T-helper 1 cell treated with Interleukin-12 subunit alpha and Interleukin-12 subunit beta and Interleukin-4 antibody, amounts not matched to agents 30 ng/mL and 1 ng/mL, for 36 hours (primary cell): ENCODE measurements around the gene KIF13A. TPM values are rescaled to one million over a fixed set of nuclear protein-coding genes. Genes with fewer than 3 reads are reported as not detected.
"Not testable (repeated sequence)": the region's sequence is repeated elsewhere in the genome, so short reads cannot be mapped to it uniquely, and the experiment has no call there.

Experiments used
- intact Hi-C: fragments of 100-400 bp; cut with micrococcal nuclease; formaldehyde crosslinking; loops from one replicate; pipeline ENCODE4 v1.15.1; 2024
- total RNA-seq: library from RNA; stranded (reverse); gene quantifications from 2 replicates; pipeline ENCODE4 v1.2.3, GENCODE V29; 2022

The KIF13A gene
- total RNA-seq, 1 donor from 2014 or later: 0.27 TPM

DNA sequence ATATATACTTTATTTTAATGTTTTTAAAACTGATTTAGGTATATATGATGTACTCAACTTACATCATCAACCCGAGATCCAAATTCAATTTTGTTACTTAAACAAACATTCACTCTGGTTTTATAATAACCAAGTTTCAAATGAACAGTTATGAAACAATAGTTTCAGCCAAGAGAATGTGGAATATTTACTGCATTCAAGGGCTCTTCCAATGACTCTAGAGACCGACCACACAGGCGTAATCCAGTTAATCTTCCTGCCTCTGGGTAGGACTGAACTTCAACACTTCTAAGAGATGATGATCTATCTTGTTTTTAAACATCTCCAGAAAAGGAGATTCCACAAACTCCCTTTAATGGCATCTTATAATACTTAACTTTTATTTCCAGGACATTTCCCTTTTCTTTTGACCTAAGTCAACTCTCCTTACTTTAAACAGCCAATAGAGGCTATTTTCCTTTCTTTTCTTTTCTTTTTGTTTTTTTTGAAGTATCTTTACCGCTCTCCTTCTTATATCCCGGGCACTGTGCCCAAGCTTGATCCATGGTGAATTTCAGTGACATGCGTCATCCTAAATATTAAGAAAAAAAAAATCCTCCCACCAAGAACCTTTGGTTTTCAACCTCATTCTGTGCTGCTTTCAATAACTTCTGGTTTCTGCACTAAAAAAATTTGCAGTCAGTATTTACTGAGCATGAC lies 110.1 kb downstream of the KIF13A start:
- intact Hi-C loops: no loop called here

DNA sequence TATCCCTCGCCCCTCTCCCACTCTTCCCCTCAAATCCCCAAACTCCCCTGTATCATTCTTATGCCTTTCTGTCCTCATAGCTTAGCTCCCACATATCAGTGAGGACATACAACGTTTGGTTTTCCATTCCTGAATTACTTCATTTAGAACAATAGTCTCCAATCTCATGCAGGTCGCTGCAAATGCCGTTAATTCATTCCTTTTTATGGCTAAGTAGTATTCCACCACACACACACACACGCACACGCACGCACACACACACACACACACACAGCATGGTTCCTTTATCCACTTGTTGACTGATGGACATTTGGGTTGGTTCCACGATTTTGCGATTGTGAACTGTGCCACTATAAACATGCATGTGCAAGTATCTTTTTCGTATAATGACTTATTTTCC lies 112.7 kb downstream of the KIF13A start:
- intact Hi-C loops: no loop called here

DNA sequence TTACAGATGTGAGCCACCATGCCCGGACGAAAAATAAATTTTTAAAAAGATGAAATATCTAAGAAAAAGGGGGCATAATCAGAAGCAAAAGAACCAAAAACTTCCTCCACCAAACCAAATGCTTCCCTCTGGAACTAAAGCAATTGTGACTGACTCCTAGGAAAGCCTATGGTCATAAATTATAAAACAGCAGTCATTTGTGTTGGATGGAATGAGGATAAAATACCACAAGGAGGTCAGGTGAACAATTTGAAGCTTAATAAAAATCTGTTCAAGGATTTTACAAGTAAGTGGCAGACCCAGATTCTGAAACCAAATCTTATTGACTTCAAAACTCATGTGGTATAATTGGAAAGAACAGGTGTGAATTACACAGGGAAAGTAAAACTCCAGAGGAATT lies 114.5 kb downstream of the KIF13A start:
- intact Hi-C loops: no loop called here

DNA sequence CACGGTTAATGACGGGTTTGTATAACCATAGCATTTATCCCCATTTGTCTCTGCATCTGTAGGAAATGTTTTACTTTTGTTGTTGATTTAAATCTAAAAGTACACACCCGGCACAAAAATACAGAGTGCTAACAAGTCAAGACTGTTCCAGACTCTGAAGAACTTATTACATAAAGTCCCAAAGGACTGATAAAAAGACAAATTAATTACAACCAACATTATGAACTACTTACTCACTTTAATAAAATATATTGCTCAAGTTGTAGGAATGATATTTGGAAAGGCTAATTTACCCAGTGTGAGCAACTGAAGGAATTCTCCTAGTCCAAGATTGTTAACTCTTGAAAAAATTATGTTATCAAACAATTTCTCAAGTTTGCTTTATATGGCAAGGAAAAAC lies 115.6 kb downstream of the KIF13A start:
- intact Hi-C loops: no loop called here

DNA sequence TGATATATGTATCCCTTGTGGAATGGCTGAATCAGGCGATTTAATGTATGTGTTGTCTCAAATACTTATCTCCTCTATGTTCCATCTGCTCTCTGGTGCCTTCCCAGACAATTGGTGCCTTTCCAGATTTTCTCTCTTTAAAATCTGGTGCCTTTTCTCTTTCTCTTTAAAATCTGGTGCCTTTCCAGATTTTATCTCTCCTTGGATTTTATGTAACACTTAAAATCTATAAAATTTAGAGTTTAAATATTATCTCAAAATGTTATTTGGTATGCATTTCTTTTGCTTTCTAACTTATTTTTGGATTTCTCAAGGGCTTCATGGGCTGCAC lies 116.3 kb downstream of the KIF13A start:
- intact Hi-C loops: no loop called here

DNA sequence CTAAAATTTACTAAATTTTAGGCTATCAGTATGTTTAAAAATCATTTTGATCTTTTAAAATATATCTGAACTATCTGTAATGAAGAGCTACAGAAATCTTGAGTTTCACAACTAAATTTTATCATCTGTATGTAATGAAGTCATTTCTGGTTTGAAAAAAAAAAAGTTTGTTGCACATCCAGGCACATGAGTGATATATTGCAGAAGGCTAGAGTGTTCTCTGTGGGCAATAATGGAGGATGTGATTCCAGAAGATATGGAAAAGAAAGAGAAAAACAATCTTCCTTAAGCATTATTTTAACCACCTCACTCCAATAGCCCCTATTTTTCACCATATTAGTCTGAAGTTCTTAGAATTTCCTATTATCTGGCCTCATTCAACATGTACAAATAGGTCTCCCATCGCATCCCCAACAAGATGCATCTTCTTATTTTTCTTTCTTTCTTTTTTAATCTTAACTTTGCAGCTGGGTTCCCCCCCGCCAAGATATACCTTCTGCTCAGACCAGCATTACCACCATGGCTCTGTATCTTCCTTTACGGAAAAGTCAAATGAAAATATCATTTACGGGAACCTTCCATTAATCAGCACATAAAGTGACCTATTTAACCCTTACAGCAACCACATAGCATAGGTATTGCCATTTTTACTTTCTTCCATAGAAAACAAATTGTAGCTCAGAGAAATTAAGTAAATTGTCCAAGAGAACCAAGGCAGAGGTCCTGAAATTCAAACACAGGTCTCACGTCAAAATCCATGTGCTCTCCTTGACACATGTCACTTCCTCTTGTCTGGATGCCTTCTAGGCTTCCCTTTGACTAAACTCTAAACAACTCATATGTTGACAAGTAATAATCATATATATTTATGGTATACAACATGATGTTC lies 116.9 kb downstream of the KIF13A start:
- intact Hi-C loops: no loop called here

DNA sequence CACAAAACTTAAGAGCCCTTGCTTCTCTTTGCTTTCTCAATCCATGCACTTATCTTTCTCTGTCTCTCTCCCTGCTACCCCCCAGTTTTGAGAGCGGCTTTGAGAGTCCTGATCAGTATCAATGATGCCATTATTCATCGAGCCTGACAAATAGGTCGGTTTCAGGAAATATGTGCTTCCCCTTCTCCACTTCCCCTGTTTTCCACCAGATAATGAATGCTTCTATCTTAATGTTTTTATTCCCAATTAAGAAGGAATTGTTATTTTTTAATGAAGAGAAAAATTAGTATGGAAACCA lies 117.7 kb downstream of the KIF13A start:
- intact Hi-C loops: no loop called here

DNA sequence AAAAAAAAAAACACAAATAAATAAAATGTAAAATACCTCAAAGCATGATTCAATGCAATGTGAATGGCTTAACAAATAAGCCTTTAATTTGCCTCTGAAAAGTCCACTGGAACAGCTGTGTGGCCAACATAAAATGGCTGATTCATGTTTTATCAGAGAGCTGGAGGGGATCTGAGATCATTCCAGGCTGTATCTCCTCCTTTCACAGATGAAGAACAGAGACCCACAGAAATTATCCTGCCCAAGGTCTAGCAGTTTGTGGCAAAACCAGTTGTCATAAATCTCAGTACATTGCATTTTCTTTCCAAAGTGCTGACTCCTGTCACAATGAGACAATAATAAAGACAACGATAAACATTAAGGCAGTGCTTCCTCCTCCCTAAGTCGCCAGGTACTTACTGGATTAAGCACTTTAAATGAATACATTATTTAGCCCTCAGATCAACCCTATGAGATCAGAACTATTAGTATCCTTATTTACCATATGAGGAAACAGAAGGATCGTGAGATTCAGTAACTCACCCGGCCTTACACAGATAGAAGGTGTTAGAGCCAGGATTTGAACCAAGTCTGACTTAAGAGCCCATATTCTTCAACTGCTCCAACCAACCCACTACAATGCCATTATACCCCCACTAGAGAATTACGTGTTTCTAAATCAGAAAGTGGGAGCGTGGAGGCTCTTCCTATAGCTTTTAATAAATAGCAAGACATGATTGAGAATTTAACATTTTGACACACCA lies 118.3 kb downstream of the KIF13A start:
- intact Hi-C loops: no loop called here

DNA sequence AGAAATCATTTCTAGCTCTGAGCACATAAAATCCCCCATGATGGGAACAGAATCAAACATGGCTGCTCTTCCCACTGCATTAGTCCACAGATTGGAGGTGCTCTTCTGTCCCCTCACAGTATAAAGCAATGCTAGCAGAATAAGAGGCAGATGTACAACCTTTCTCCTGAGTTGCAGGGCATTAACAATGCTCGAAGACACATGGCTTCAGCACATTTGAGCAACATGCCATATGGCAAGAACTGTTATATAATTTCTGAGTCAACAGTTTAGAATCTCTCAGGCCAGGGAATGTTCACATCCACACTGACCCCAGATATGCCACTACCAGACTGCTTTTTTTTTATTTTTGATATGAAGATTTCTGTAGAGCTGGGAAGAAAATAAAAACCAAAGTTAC lies 119.6 kb downstream of the KIF13A start:
- intact Hi-C loops: no loop called here

DNA sequence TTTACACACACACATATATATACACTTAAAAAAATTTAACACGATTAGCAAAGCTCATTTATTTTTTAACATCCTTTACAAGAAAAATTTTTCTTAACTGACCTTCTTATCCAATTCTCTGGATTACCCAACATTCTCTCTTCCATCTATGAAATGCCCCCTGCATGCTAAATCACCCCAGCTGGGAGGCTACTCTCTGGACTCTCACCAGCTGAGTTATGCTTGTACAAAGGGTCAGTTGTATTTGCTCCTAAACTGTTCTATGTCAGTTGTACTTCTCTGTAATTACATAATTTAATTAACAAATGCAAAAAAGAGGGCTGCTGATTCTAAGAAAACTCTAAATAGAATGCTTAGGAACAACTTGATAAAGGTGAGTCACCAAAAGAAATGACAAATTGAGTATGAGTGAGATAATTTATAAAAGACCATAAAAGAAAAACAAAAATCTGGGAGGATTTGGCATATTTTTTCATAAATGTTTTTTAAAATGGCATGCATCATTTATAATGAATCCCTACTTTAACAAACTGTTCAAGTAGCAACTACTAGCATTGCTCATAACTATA lies 120.5 kb downstream of the KIF13A start:
- intact Hi-C loops: no loop called here

DNA sequence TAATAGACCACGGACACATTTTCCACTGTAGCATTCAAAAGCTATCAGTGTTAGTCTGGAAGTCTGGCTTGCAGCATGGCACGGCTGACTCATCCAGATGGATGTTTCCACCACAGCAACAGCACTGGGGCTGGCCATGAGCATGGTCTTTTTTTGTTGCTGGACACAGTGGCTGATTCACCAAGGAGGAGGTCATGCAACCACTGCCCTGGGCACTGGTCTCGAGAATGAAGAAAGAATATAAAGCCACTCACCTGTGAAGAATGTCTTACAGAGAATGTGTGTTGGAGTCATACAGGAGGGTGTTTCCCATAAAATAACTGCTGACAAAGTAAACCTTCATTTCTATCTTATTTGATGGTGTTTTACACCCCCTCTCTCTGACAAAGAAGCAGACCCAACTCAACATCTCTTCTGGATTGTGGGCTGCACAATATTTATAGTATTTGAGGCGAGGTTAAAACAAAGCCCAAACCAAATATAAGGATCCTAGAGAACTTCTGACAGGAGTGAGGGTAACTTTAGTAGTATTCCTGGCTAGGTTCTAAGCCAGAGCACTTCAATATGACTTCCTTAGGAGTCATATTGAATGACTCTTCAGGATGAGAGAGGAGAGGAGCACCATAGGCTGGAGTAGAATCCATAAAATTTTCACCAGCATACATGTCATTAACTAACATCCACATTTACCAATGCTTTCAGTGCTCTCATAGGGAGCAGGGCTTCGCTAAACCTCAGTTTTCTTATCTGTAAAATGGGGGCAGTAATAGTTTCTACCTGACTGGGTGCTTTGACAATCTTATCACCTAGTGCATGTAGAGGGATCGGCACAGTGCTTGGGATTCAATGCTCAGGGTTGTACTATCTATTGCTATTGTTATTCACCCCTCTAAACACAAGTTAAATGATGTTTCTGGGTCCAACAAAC lies 121.4 kb downstream of the KIF13A start:
- intact Hi-C loops: no loop called here

DNA sequence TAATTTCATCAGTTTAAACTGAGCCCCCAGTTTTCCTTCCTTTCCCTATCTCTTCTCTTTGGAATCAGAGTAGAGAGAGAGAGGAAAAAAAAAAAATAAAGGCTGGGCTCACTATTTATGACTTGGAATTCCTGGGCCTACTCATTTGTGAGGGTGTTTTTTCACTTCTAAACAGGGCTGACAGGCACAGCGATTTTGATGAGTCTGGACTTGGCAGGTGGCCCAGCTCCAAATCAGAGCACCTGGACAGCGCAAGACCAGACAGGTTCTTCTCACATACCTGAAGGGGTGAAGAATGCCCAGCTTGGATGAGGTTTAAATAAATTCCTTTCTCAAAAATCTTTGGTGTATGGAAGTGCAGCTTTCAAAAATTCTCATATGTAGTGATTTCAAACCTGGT lies 122.2 kb downstream of the KIF13A start:
- intact Hi-C loops: no loop called here

DNA sequence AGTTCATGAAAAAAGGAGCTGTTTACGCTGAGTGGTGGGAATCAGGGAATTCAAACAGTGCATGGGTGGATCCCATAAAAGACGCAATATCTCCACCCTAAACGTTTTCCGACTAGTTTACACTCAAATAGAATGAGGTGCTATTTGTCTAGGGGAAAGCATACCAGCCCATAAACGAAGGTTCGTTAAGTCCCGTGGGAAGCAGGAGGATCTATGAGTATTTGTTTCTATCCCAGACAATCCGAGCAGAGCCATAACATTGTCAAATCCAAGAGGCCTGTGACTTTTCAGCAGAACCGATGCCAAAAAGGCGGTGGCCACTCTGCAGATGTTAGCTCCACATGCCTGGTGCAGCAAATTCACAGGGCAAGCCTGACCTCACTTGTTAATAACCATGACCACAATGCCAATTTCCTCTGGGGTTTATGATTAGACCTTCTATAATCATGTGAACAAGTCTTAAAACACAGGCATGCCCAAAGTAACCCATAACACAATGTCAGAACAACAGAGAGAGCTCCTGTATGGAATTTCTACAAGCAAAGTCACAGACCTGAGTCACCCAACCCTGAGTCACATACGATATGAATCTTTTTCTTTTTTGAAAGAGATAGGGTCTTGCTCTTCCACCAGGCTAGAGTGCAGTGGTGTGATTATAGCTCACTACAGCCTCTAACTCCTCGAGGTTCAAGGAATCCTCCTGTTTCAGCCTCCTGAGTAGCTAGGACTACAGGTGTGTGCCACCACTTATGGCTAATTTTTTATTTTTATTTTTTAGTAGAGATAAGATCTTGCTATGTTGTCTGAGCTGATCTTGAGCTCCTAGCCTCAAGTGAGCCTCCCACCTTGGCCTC lies 123.3 kb downstream of the KIF13A start:
- intact Hi-C loops: no loop called here

DNA sequence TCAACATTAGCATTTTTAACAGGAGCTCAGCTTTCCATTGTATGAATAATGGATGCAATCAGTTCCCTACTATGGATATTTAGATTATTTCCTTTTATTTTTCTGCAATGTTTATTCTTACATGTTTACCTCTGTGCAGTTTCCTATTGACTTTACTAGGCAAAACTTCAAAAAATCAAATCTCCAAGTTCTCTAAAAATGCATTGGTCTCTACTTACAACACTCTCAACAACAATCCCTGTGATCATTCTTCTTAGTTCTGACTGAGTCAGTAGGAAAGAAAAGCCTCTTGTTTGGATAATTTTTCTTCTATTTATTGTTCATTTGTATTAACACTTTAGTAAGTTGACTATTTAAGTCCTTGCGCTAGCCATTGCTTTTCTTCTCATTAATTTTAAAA lies 126.1 kb downstream of the KIF13A start:
- intact Hi-C loops: no loop called here

DNA sequence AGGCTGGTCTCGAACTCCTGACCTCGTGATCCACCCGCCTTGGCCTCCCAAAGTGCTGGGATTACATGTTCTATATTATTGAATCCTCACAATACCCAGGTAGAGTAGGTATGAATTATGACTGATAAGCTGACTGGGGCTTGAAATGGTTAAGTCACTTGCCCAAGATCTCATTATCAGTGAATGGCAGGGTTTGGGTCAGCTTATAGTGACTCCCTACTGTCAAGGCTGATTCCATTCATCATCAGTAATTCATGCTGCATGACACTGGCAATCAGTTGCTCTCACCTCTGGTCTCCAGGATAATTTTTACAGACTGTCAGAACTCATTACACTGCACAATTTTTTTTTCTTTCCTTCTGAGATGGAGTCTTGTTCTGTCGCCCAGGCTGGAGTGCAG lies 127.6 kb downstream of the KIF13A start:
- intact Hi-C loops: no loop called here

DNA sequence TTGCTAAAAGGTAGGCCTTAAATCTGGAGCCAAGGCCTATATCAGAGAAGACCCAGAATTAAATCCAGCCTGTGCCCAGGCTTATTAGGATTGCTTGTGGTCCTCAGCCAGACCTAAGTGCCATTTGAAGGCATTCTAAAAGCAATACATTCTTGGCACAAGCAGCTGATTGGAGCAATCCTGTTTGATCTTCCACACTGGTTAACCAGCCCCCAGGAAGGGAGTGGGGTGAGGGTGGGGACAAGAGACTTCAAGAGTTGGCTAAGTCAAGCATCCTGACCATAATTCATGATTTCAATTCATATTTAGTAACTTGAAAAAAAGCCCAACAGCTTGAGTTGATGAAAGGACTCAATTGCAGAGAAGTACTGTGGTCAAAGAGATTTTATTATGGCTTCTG lies 128.9 kb downstream of the KIF13A start:
- intact Hi-C loops: no loop called here

DNA sequence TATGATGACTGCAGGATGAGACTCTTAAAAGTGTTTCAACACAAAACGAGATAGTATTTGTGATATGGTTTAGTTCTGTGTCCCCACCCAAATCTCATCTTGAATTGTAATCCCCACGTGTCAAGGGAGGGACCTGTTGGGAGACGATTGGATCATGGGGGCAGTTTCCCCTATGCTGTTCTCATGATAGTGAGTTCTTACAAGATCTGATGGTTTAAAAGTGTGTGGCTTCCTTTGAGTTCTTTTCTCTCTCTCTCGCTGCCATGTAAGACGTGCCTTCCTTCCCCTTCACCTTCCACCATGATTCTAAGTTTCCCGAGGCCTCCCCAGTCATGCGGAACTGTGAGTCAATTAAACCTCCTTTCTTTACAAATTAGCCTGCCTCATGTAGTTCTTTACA lies 130.2 kb downstream of the KIF13A start:
- intact Hi-C loops: not testable (repeated sequence)

DNA sequence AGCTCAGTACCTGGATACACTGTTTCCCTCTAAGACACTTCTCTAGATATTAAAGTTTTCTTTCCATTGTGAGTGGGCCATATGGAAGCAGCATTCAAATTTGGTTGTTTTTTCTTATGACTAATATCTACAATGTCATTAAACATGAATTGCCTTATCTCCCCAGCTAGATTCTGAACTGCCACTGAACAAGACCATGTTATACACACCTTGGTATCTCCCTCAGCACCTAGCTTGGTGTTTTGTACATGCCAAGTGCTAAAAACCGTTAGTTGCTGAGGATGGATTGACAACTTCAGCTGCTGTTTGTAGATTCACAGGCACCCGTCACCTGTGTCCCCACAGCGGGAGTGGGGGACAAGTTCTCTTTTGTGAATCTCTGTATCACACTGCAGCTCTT lies 131.1 kb downstream of the KIF13A start:
- intact Hi-C loops: no loop called here

DNA sequence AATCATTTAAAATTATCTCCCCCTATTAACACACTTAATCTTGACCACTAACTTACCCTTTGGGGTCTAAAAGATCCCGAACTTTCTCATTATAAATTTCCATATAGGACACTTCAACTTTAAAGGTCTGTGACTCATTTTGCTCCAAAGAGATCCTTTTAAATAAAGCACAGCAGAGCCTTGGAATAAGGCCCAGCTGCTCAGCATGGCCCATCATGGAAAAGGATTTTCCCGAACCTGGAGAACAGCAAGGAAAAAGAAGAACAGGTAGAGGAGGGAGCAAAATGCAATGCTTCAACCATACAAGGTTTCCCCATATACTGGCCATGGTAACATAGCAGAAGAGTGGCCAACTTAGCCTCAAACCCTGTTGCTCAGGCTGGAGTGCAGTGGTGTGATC lies 132.1 kb downstream of the KIF13A start:
- intact Hi-C loops: no loop called here

DNA sequence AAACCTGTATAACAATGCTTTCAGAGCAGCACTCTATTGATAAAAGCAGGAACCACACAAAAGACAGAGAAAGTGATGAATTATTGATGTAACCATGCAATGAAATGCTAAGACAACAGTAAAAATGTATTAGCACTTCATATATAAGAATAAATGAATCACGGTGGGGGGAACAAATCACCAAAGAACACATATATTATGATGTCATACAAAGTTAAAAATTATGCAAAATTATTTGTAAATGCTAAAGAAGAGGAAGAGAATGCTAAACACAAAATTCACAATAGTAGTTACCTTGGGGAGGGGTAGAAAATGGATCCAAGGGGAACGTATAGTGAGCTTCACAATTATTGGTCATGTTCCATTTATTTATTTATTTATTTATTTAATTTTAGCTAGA lies 133.9 kb downstream of the KIF13A start:
- intact Hi-C loops: no loop called here
